CD4-positive, alpha-beta T cell (primary cell): Measurements from ENCODE around the gene NDUFAF2. TPM values are rescaled to one million over a fixed set of nuclear protein-coding genes. Genes with fewer than 3 reads are reported as not detected.

ENCODE experiments used
- ATAC-seq: fragments of 200-7000 bp; cut with Tn5 transposase; one replicate; pipeline ENCODE4 v1.10.0; 2022; ENCODE audit warnings: mild to moderate bottlenecking; ENCODE audit not compliant: poor library complexity
- CTCF ChIA-PET: fragments of 350-600 bp; sonication (Branson Sonifier 250); formaldehyde crosslinking; loops from one replicate; lab custom pipeline; 2021; ENCODE audit warnings: antibody characterized with exemption, inconsistent platforms; lab: Charles Lee
- POLR2A ChIA-PET: fragments of 350-600 bp; sonication (Branson Sonifier 250); formaldehyde crosslinking; loops from one replicate; lab custom pipeline; 2021; ENCODE audit warnings: antibody characterized with exemption, inconsistent platforms; lab: Charles Lee
- DNase-seq, 14 experiments: peaks; one replicate each; pipeline ENCODE4 v3.0.0-alpha.2; 2013 to 2020; ENCODE audit warnings: mixed read lengths in 2 of 14
- H3K27ac ChIP-seq, 2 donors: one replicate each; pipeline versions ENCODE4 v1.5.1 to v1.7.0; 2013; ENCODE audit warnings: low read length in 2 of 2, low read depth in 1 of 2, mild to moderate bottlenecking in 1 of 2
- H3K27me3 ChIP-seq, 2 experiments: 1 replicate in 1 of 2; 2 replicates in 1 of 2; pipeline versions ENCODE4 v1.6.1 to v1.7.0; 2013; ENCODE audit warnings: low read length in 2 of 2, control low read depth in 1 of 2, mild to moderate bottlenecking in 1 of 2, moderate library complexity in 1 of 2; ENCODE audit not compliant: insufficient read depth in 2 of 2, control insufficient read depth in 1 of 2
- H3K36me3 ChIP-seq: one replicate; pipeline ENCODE4 v1.6.1; 2013; ENCODE audit warnings: low read length, control low read depth; ENCODE audit not compliant: insufficient read depth
- H3K4me1 ChIP-seq: one replicate; pipeline ENCODE4 v1.6.1; 2013; ENCODE audit warnings: low read length, control low read depth; ENCODE audit not compliant: insufficient read depth
- H3K4me3 ChIP-seq: one replicate; pipeline ENCODE4 v1.5.1; 2013; ENCODE audit warnings: mild to moderate bottlenecking, low read length, moderate library complexity
- H3K9me3 ChIP-seq, 2 experiments: 1 replicate in 1 of 2; 2 replicates in 1 of 2; pipeline versions ENCODE4 v1.6.1 to v1.7.0; 2013; ENCODE audit warnings: low read length in 2 of 2, mild to moderate bottlenecking in 2 of 2, control low read depth in 1 of 2, moderate library complexity in 1 of 2; ENCODE audit not compliant: control insufficient read depth in 1 of 2, insufficient read depth in 1 of 2
- H3K27ac Mint-ChIP-seq: one replicate; pipeline ENCODE4 v1.8.0; 2020; ENCODE audit warnings: mixed read lengths
- H3K27me3 Mint-ChIP-seq: one replicate; pipeline ENCODE4 v1.8.0; 2021; ENCODE audit warnings: mixed read lengths
- H3K36me3 Mint-ChIP-seq: one replicate; pipeline ENCODE4 v1.8.0; 2021; ENCODE audit warnings: low read depth, mixed read lengths
- H3K4me1 Mint-ChIP-seq: one replicate; pipeline ENCODE4 v1.8.0; 2021; ENCODE audit warnings: low read depth, mixed read lengths
- H3K4me3 Mint-ChIP-seq: one replicate; pipeline ENCODE4 v1.8.0; 2020; ENCODE audit warnings: mild to moderate bottlenecking, mixed read lengths
- H3K9me3 Mint-ChIP-seq: one replicate; pipeline ENCODE4 v1.8.0; 2020; ENCODE audit warnings: mixed read lengths
- CTCF ChIP-seq: fragments of 200-600 bp; IDR thresholded peaks from one replicate; pipeline ENCODE4 v1.8.0; 2022; ENCODE audit warnings: antibody characterized with exemption, mild to moderate bottlenecking
- intact Hi-C, 2 experiments: fragments of 100-400 bp; cut with DNase I in 1 of 2; cut with micrococcal nuclease in 1 of 2; formaldehyde crosslinking; loops; one replicate each; pipeline versions ENCODE4 v1.15.1 to v1.9.0; 2023 to 2025; cut with DNase I, micrococcal nuclease
- total RNA-seq, 174 experiments: library from RNA in 2 of 174; stranded (reverse) in 2 of 174; gene quantifications; one replicate each; pipeline ENCODE4 v1.2.3 and lab custom pipeline; 2021 to 2026

Gene NDUFAF2
- total RNA-seq, 2 experiments from 2014 or later, result 8.1 to 8.8 TPM

- Histone ChIP-seq H3K4me3 (no peak overlapping the region), H3K27me3 (no peaks in the 10 kb centered on the region), H3K4me1 (no peaks in the 10 kb centered on the region), H3K27ac (no peak overlapping the region), H3K9me3 (no peaks in the 10 kb centered on the region), H3K36me3 (no peaks in the 10 kb centered on the region)
- TF ChIP-seq CTCF, result no peak
- no peaks in the 10 kb centered on the region for H3K27me3 Mint-ChIP-seq
- CTCF ChIA-PET, result no interaction called here
- peaks cover 31% of the 10 kb centered on the region for H3K36me3 Mint-ChIP-seq
- intact Hi-C loops, result no loop called here
- no peaks in the 10 kb centered on the region for H3K4me1 Mint-ChIP-seq
- ATAC-seq (no peak), DNase-seq (no peak)
- H3K4me3 Mint-ChIP-seq, result no peak overlapping the region
- no peak overlapping the region for H3K27ac Mint-ChIP-seq
- POLR2A ChIA-PET, result no interaction called here
- peaks cover 5% of the 10 kb centered on the region for H3K9me3 Mint-ChIP-seq
Measured at GRCh38 chr5:61115968-61116367, 171.0 kb downstream of the NDUFAF2 start.

GRCh38 chr5:61119066-61119465, 174.1 kb downstream of the NDUFAF2 start:
- Mint-ChIP-seq H3K4me3 (no peak overlapping the region), H3K27ac (no peak overlapping the region), H3K4me1 (no peaks in the 10 kb centered on the region), H3K36me3 (peaks cover 22% of the 10 kb centered on the region), H3K9me3 (no peaks in the 10 kb centered on the region), H3K27me3 (no peaks in the 10 kb centered on the region)
- Histone ChIP-seq H3K36me3 (no peaks in the 10 kb centered on the region), H3K4me1 (no peaks in the 10 kb centered on the region), H3K9me3 (no peaks in the 10 kb centered on the region), H3K27ac (no peak overlapping the region), H3K27me3 (no peaks in the 10 kb centered on the region), H3K4me3 (no peak overlapping the region)
- ATAC-seq (no peak), DNase-seq (no peak)
- ChIA-PET CTCF (interaction anchor here (0.9 kb wide), 1 partner anchor 113 kb away, joined by 3 read pairs; no protein-coding TSS in a partner anchor), POLR2A (no interaction called here)
- intact Hi-C loops, result no loop called here
- no peak for TF ChIP-seq CTCF

- ATAC-seq, result no peak
- H3K4me3 Mint-ChIP-seq, result no peak overlapping the region
- H3K4me1 Mint-ChIP-seq, result no peaks in the 10 kb centered on the region
- no peaks in the 10 kb centered on the region for H3K9me3 ChIP-seq
- H3K4me1 ChIP-seq, result no peaks in the 10 kb centered on the region
- H3K27ac ChIP-seq, result no peak overlapping the region
- H3K27me3 ChIP-seq, result no peaks in the 10 kb centered on the region
- H3K36me3 ChIP-seq, result no peaks in the 10 kb centered on the region
- no peak for DNase-seq
- no peak overlapping the region for H3K27ac Mint-ChIP-seq
- TF ChIP-seq CTCF, result no peak
- H3K27me3 Mint-ChIP-seq, result no peaks in the 10 kb centered on the region
- no peaks in the 10 kb centered on the region for H3K9me3 Mint-ChIP-seq
- intact Hi-C loops, result no loop called here
- POLR2A ChIA-PET, result no interaction called here
- CTCF ChIA-PET, result no interaction called here
- no peak overlapping the region for H3K4me3 ChIP-seq
- H3K36me3 Mint-ChIP-seq, result peaks cover 7% of the 10 kb centered on the region
Measured at GRCh38 chr5:61120534-61120933, 175.5 kb downstream of the NDUFAF2 start.
